GM23338 (cell line): ENCODE data around the gene CCRL2. TPM values are rescaled to one million over a fixed set of nuclear protein-coding genes. Genes with fewer than 3 reads are reported as not detected.

Experiments used
- ATAC-seq: fragments of 200-7000 bp; cut with Tn5 transposase; 3 replicates; pipeline ENCODE4 v1.9.1; 2020
- DNase-seq: peaks from one replicate; pipeline ENCODE4 v3.0.0-alpha.2; 2015; ENCODE audit warnings: low spot score
- H2AFZ ChIP-seq: fragments of 200-600 bp; sonication (generic); 2 replicates; pipeline ENCODE4 v1.8.0; 2016; ENCODE audit warnings: antibody characterized with exemption, mild to moderate bottlenecking, moderate library complexity
- H3F3A ChIP-seq: fragments of 200-600 bp; sonication (generic); replicated peaks from 2 replicates; pipeline ENCODE4 v1.8.0; 2017; ENCODE audit warnings: antibody characterized with exemption, mixed run types, low read depth
- H3K27ac ChIP-seq: fragments of 200-600 bp; sonication (generic); 2 replicates; pipeline ENCODE4 v1.6.1; 2016; ENCODE audit warnings: low read depth
- H3K27me3 ChIP-seq: fragments of 200-600 bp; sonication (generic); 2 replicates; pipeline ENCODE4 v1.8.0; 2016; ENCODE audit warnings: mild to moderate bottlenecking, mixed run types, moderate library complexity; ENCODE audit not compliant: insufficient read depth
- H3K36me3 ChIP-seq: fragments of 200-600 bp; sonication (generic); 2 replicates; pipeline ENCODE4 v1.8.0; 2016; ENCODE audit warnings: mild to moderate bottlenecking; ENCODE audit not compliant: insufficient read depth
- H3K4me1 ChIP-seq: fragments of 200-600 bp; sonication (generic); 2 replicates; pipeline ENCODE4 v1.8.0; 2016; ENCODE audit warnings: mild to moderate bottlenecking, moderate library complexity; ENCODE audit not compliant: insufficient read depth
- H3K4me2 ChIP-seq: fragments of 200-600 bp; sonication (generic); 2 replicates; pipeline ENCODE4 v1.7.1; 2017; ENCODE audit warnings: mixed run types
- H3K4me3 ChIP-seq: fragments of 200-600 bp; sonication (generic); 2 replicates; pipeline ENCODE4 v1.6.1; 2016; ENCODE audit warnings: mixed run types
- H3K79me2 ChIP-seq: fragments of 200-600 bp; sonication (generic); replicated peaks from 2 replicates; pipeline ENCODE4 v1.8.0; 2017; ENCODE audit warnings: mild to moderate bottlenecking; ENCODE audit not compliant: insufficient read depth
- H3K9me2 ChIP-seq: fragments of 200-600 bp; sonication (generic); 2 replicates; pipeline ENCODE4 v1.8.0; 2017; ENCODE audit not compliant: insufficient read depth
- H4K20me1 ChIP-seq: fragments of 200-600 bp; sonication (generic); replicated peaks from 2 replicates; pipeline ENCODE4 v1.8.0; 2017; ENCODE audit warnings: mild to moderate bottlenecking; ENCODE audit not compliant: insufficient read depth
- H3K27ac Mint-ChIP-seq: 2 replicates; pipeline ENCODE4 v1.8.0; 2020; ENCODE audit warnings: inconsistent platforms, mild to moderate bottlenecking, moderate library complexity, mixed read lengths
- H3K27me3 Mint-ChIP-seq: 3 replicates; pipeline ENCODE4 v1.8.0; 2022; ENCODE audit warnings: low read depth, mild to moderate bottlenecking, moderate library complexity, mixed read lengths, inconsistent platforms; ENCODE audit not compliant: insufficient read depth, poor library complexity
- H3K36me3 Mint-ChIP-seq: 3 replicates; pipeline ENCODE4 v1.8.0; 2021; ENCODE audit warnings: low read depth, mild to moderate bottlenecking, inconsistent platforms, moderate library complexity, mixed read lengths
- H3K4me1 Mint-ChIP-seq: 3 replicates; pipeline ENCODE4 v1.8.0; 2020; ENCODE audit warnings: mild to moderate bottlenecking, inconsistent platforms, mixed read lengths
- H3K4me3 Mint-ChIP-seq: 3 replicates; pipeline ENCODE4 v1.8.0; 2021; ENCODE audit warnings: moderate library complexity, mild to moderate bottlenecking, inconsistent platforms, mixed read lengths
- H3K9me3 Mint-ChIP-seq: 3 replicates; pipeline ENCODE4 v1.8.0; 2020; ENCODE audit warnings: moderate library complexity, mild to moderate bottlenecking, inconsistent platforms, mixed read lengths
- CREB1 ChIP-seq: fragments of 250-450 bp; sonication (Bioruptor Pico); IDR thresholded peaks from 2 replicates; pipeline ENCODE4 v1.5.0; 2020; ENCODE audit warnings: low read depth, mild to moderate bottlenecking, moderate library complexity
- EZH2 ChIP-seq: fragments of 200-600 bp; sonication (generic); IDR thresholded peaks from one replicate; pipeline ENCODE4 v1.8.0; 2017; ENCODE audit warnings: antibody characterized with exemption, mild to moderate bottlenecking, low read depth; ENCODE audit not compliant: unreplicated experiment
- EZH2phosphoT487 ChIP-seq: fragments of 200-600 bp; sonication (generic); IDR thresholded peaks from one replicate; pipeline ENCODE4 v1.8.1; 2018; ENCODE audit warnings: antibody characterized with exemption; ENCODE audit not compliant: unreplicated experiment
- JUNB ChIP-seq: IDR thresholded peaks from one replicate; pipeline ENCODE4 v1.6.1; 2016; ENCODE audit warnings: antibody characterized with exemption; ENCODE audit not compliant: unreplicated experiment
- NANOG ChIP-seq: IDR thresholded peaks from 2 replicates; pipeline ENCODE4 v1.6.1; 2016; ENCODE audit warnings: antibody characterized with exemption, borderline replicate concordance
- ZNF114 ChIP-seq: fragments of 250-450 bp; sonication (Bioruptor Pico); IDR thresholded peaks from 2 replicates; pipeline ENCODE4 v1.5.0; 2020; ENCODE audit warnings: mild to moderate bottlenecking, moderate library complexity
- ZNF331 ChIP-seq: fragments of 250-450 bp; sonication (Bioruptor Pico); IDR thresholded peaks from 2 replicates; pipeline ENCODE4 v1.5.0; 2020; ENCODE audit warnings: low read depth, mild to moderate bottlenecking, moderate library complexity
- polyA plus RNA-seq: library from polyadenylated mRNA; unstranded; fragments of >200 nt; fragmentation: Nextera tagmentation; extraction: Ambion mirVana; gene quantifications from 2 replicates; pipeline ENCODE4 v1.2.1, GENCODE V29; 2016
- total RNA-seq: library from RNA; depleted of rRNA; stranded (reverse); fragments of >200 nt; shearing (Covaris generic); gene quantifications from 2 replicates; pipeline ENCODE4 v1.2.3, GENCODE V29; 2014
- TF ChIP-seq, protein P1 (sequence below), 2 experiments: fragments of 200-600 bp in 1 of 2; sonication (generic) in 1 of 2; conservative IDR thresholded peaks; 2 replicates each; pipeline versions ENCODE4 v1.5.1 to v1.6.1; 2016 to 2017; ENCODE audit warnings: antibody characterized with exemption in 2 of 2, low read depth in 2 of 2, mild to moderate bottlenecking in 2 of 2, moderate library complexity in 1 of 2
- TF ChIP-seq, protein P2 (sequence below): IDR thresholded peaks from one replicate; pipeline ENCODE4 v1.6.1; 2018; ENCODE audit warnings: antibody characterized with exemption; ENCODE audit not compliant: unreplicated experiment

The CCRL2 gene
- total and polyA plus RNA-seq, 2 experiments from 2014 or later = not detected

DNA sequence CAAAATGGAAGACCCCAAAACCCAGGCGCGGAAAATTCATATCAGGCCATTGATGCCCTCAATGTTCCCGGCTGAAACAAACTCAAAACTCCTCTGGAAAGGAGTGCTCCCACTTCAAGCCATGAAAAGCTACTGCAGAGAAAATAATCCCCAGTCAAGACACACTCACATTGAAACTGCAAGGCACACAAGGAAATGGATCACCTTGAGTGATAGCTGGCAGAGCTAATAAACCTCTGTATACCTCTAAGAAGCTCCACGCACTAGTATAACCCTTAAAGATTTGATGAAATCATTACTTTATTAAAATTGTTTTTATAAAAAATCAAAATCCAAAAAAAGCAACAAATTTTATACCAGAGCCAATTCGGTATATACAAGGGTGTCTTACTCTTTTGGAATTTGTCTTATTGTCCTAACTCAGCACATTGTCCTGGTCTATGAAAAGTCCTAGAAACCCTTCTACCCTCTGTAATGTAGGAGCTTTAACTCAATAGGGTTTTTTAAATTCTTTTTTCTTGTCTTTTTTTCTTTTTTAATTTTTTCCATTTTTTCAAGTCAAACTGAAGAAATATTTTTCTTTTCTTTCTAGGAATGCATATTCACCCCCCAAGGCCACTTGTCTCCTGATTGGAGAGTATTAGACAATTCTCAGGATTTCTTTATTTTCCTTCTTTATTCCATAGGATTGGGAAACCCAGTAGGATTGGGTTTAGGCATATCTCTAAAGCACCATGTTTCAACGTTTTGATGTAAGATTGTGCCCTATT, 8.7 kb upstream of the CCRL2 start:
- ATAC-seq = no peak
- peaks cover 5% of the 10 kb centered on the region; the same call in 1 of the 2 replicates for H3K4me1 ChIP-seq
- H3K4me3 ChIP-seq = no peak overlapping the region
- H2AFZ ChIP-seq = peak overlapping the region; percentile 38; the same call in 1 of the 2 replicates
- Mint-ChIP-seq H3K27ac (no peak overlapping the region), H3K9me3 (no peaks in the 10 kb centered on the region), H3K4me3 (no peak overlapping the region), H3K36me3 (no peaks in the 10 kb centered on the region), H3K27me3 (peaks cover 5% of the 10 kb centered on the region), H3K4me1 (peaks cover 10% of the 10 kb centered on the region)
- H3K79me2 ChIP-seq = no peaks in the 10 kb centered on the region
- no peaks in the 10 kb centered on the region for H3F3A ChIP-seq
- TF ChIP-seq JUNB (no peak), NANOG (no peak), ZNF331 (CRISPR knock-in tag) (no peak), EZH2phosphoT487 (no peak), ZNF114 (CRISPR knock-in tag) (no peak)
- TF ChIP-seq, protein P1, sequence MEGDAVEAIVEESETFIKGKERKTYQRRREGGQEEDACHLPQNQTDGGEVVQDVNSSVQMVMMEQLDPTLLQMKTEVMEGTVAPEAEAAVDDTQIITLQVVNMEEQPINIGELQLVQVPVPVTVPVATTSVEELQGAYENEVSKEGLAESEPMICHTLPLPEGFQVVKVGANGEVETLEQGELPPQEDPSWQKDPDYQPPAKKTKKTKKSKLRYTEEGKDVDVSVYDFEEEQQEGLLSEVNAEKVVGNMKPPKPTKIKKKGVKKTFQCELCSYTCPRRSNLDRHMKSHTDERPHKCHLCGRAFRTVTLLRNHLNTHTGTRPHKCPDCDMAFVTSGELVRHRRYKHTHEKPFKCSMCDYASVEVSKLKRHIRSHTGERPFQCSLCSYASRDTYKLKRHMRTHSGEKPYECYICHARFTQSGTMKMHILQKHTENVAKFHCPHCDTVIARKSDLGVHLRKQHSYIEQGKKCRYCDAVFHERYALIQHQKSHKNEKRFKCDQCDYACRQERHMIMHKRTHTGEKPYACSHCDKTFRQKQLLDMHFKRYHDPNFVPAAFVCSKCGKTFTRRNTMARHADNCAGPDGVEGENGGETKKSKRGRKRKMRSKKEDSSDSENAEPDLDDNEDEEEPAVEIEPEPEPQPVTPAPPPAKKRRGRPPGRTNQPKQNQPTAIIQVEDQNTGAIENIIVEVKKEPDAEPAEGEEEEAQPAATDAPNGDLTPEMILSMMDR (conservative IDR thresholded peaks at IDR 0.05; ENCODE audit: low read depth in 2 of 2) = no peak
- H3K36me3 ChIP-seq = no peaks in the 10 kb centered on the region
- no peak overlapping the region for H3K27ac ChIP-seq
- no peak for DNase-seq
- no peaks in the 10 kb centered on the region for H4K20me1 ChIP-seq
- peaks cover 10% of the 10 kb centered on the region; the same call in 1 of the 2 replicates for H3K9me2 ChIP-seq
- H3K27me3 ChIP-seq = no peaks in the 10 kb centered on the region
- H3K4me2 ChIP-seq = no peak overlapping the region

DNA sequence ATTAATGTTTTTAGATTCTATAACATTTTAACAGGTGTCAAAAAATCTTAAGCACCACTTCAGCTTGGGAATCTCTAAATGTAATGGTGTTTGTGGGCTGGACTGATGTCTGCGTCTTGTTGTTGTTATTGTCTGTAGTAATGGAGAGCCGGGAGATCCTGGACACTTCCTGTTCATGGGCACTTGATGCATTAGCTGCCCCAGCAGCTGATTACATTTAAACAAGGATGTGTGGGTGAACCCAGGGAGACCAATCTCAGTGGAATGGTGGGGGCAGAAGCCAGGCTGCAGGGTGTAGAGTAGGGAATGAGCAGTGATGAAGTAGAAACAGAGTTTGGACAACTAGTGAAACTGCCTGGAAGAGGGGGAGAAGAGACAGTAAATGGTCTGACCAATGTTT, 8.0 kb upstream of the CCRL2 start:
- Histone ChIP-seq H3K36me3 (no peaks in the 10 kb centered on the region), H4K20me1 (no peaks in the 10 kb centered on the region), H3K27me3 (no peaks in the 10 kb centered on the region), H3K9me2 (peaks cover 8% of the 10 kb centered on the region; the same call in 1 of the 2 replicates), H3F3A (no peaks in the 10 kb centered on the region), H3K4me1 (no peaks in the 10 kb centered on the region), H3K4me3 (no peak overlapping the region), H3K4me2 (no peak overlapping the region), H3K79me2 (no peaks in the 10 kb centered on the region), H2AFZ (no peak overlapping the region), H3K27ac (no peak overlapping the region)
- no peak for DNase-seq
- Mint-ChIP-seq H3K27me3 (peaks cover 5% of the 10 kb centered on the region), H3K27ac (no peak overlapping the region), H3K4me1 (peaks cover 4% of the 10 kb centered on the region; the same call in 2 of the 3 replicates), H3K36me3 (no peaks in the 10 kb centered on the region), H3K4me3 (no peak overlapping the region), H3K9me3 (no peaks in the 10 kb centered on the region)
- no peak for ATAC-seq
- no peak for TF ChIP-seq NANOG
- TF ChIP-seq, protein P1 (conservative IDR thresholded peaks at IDR 0.05; ENCODE audit: low read depth in 2 of 2) = no peak
- no peak for TF ChIP-seq ZNF331 (CRISPR knock-in tag)
- no peak for TF ChIP-seq EZH2phosphoT487
- TF ChIP-seq CREB1 (CRISPR knock-in tag) = no peak
- no peak for TF ChIP-seq EZH2
- TF ChIP-seq, protein P2, sequence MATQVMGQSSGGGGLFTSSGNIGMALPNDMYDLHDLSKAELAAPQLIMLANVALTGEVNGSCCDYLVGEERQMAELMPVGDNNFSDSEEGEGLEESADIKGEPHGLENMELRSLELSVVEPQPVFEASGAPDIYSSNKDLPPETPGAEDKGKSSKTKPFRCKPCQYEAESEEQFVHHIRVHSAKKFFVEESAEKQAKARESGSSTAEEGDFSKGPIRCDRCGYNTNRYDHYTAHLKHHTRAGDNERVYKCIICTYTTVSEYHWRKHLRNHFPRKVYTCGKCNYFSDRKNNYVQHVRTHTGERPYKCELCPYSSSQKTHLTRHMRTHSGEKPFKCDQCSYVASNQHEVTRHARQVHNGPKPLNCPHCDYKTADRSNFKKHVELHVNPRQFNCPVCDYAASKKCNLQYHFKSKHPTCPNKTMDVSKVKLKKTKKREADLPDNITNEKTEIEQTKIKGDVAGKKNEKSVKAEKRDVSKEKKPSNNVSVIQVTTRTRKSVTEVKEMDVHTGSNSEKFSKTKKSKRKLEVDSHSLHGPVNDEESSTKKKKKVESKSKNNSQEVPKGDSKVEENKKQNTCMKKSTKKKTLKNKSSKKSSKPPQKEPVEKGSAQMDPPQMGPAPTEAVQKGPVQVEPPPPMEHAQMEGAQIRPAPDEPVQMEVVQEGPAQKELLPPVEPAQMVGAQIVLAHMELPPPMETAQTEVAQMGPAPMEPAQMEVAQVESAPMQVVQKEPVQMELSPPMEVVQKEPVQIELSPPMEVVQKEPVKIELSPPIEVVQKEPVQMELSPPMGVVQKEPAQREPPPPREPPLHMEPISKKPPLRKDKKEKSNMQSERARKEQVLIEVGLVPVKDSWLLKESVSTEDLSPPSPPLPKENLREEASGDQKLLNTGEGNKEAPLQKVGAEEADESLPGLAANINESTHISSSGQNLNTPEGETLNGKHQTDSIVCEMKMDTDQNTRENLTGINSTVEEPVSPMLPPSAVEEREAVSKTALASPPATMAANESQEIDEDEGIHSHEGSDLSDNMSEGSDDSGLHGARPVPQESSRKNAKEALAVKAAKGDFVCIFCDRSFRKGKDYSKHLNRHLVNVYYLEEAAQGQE = no peak
